RWPE1 (cell line): Measurements from ENCODE around the gene LPO.

Experiments
- CTCF ChIA-PET: fragments of 350-600 bp; sonication (Branson Sonifier 250); formaldehyde crosslinking; extraction: SDS; loops from one replicate; lab custom pipeline; 2021; lab: Yijun Ruan, JAX
- POLR2A ChIA-PET: fragments of 400-600 bp; formaldehyde crosslinking; extraction: SDS; loops from one replicate; lab custom pipeline; 2020; ENCODE audit warnings: antibody characterized with exemption; ENCODE audit not compliant: low non-redundant PET; lab: Yijun Ruan, JAX
- DNase-seq: peaks from one replicate; pipeline ENCODE4 v3.0.0; 2012; ENCODE audit warnings: low spot score
- H3K27ac ChIP-seq: fragments of 450-650 bp; 2 replicates; pipeline ENCODE4 v1.5.1; 2017
- CTCF ChIP-seq: fragments of 450-650 bp; conservative IDR thresholded peaks from 2 replicates; pipeline ENCODE4 v1.5.1; 2017; ENCODE audit warnings: low read depth, mild to moderate bottlenecking

The LPO gene

GRCh38 chr17:58305626-58306025 lies 67.2 kb downstream of the LPO start:
- POLR2A ChIA-PET, result no interaction called here
- H3K27ac ChIP-seq, result no peak overlapping the region
- no peak for TF ChIP-seq CTCF
- DNase-seq, result no peak
- CTCF ChIA-PET, result interaction anchor here (0.7 kb wide), 1 partner anchor 25 kb away, joined by 3 read pairs; no protein-coding TSS in a partner anchor

GRCh38 chr17:58306131-58306951 lies 68.0 kb downstream of the LPO start:
- POLR2A ChIA-PET, result no interaction called here
- CTCF ChIA-PET, result no interaction called here
- no peak for TF ChIP-seq CTCF
- DNase-seq, result no peak
- H3K27ac ChIP-seq, result no peak overlapping the region

GRCh38 chr17:58307468-58308172 lies 69.2 kb downstream of the LPO start:
- no peak for TF ChIP-seq CTCF
- ChIA-PET CTCF (interaction anchor here (1.0 to 1.2 kb wide), 2 partner anchors 10 to 138 kb away, joined by 3 to 4 read pairs; no protein-coding TSS in a partner anchor), POLR2A (no interaction called here)
- DNase-seq, result no peak
- H3K27ac ChIP-seq, result no peak overlapping the region

GRCh38 chr17:58308173-58308984 lies 70.0 kb downstream of the LPO start:
- no peak for DNase-seq
- TF ChIP-seq CTCF, result no peak
- H3K27ac ChIP-seq, result no peak overlapping the region
- CTCF ChIA-PET, result interaction anchor here (0.5 to 1.2 kb wide), 5 partner anchors 9 to 157 kb away, joined by 3 to 4 read pairs (median 3); no protein-coding TSS in a partner anchor
- POLR2A ChIA-PET, result no interaction called here

- CTCF ChIA-PET, result interaction anchor here (0.5 to 0.6 kb wide), 3 partner anchors 80 to 156 kb away, joined by 3 read pairs; no protein-coding TSS in a partner anchor
- H3K27ac ChIP-seq, result no peak overlapping the region
- no peak for DNase-seq
- no peak for TF ChIP-seq CTCF
- POLR2A ChIA-PET, result no interaction called here
Measured at GRCh38 chr17:58308985-58309917, 70.9 kb downstream of the LPO start.
